Measurements from ENCODE around the gene POLR2F.
A peak's percentile ranks its signal among the peaks of the same experiment; 100 is the strongest.

- TF ChIP-seq CTCF (IDR thresholded peaks at IDR 0.05) (no peak), POLR2AphosphoS5 (IDR thresholded peaks at IDR 0.05) (peak in 1 of 2 donors; percentile 44), POLR2A (IDR thresholded peaks at IDR 0.05) (no peak)
These were observed 63.0 kb downstream of the POLR2F start for GRCh38 chr22:38016182-38017151.
